Measurements from ENCODE around the gene UNC5CL. TPM values are rescaled to one million over a fixed set of nuclear protein-coding genes. Genes with fewer than 3 reads are reported as not detected.

Gene UNC5CL
- total and polyA plus RNA-seq, 11 donors: 0.21 to 1.1 (median 0.50) TPM

DNA sequence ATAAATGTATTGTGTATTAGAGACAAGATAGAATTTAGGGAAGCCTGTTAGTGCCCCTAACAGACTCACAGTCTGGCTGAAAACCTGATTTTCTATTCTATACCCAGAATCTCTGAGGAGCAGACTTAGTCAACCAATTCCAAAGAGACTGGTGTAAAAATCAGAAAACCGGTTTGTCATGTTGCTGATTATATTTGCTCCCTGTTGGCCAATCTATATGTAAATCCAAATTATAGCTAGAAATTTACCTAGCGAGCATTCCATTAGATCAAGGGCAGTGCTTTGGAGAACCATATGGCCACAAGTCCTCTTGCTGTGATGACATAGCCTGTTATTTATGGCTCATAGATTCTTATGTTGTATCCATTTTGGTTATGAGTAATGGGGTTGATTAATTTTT is 38.5 kb upstream of the UNC5CL start:
- no peak overlapping the region for H3K27ac ChIP-seq
- 89 to 94% (median 93%) methylated on average over 2 of the region's 2 CpGs for WGBS, 4 donors
- H3K9me3 ChIP-seq: no peaks in the 10 kb centered on the region
- no peak overlapping the region for H3K4me3 ChIP-seq
- no peak for DNase-seq
- H3K36me3 ChIP-seq: peaks cover 0 to 42% (median 37%) of the 10 kb centered on the region in 9 donors
- no peak for TF ChIP-seq CTCF (IDR thresholded peaks at IDR 0.05)
- no peak for TF ChIP-seq POLR2A (IDR thresholded peaks at IDR 0.05)
- intact Hi-C loops (cut with DNase I): no loop called here
- no peak for ATAC-seq
- H3K27me3 ChIP-seq: no peaks in the 10 kb centered on the region
- H3K4me1 ChIP-seq: peaks cover 0 to 45% (median 28%) of the 10 kb centered on the region in 12 donors

DNA sequence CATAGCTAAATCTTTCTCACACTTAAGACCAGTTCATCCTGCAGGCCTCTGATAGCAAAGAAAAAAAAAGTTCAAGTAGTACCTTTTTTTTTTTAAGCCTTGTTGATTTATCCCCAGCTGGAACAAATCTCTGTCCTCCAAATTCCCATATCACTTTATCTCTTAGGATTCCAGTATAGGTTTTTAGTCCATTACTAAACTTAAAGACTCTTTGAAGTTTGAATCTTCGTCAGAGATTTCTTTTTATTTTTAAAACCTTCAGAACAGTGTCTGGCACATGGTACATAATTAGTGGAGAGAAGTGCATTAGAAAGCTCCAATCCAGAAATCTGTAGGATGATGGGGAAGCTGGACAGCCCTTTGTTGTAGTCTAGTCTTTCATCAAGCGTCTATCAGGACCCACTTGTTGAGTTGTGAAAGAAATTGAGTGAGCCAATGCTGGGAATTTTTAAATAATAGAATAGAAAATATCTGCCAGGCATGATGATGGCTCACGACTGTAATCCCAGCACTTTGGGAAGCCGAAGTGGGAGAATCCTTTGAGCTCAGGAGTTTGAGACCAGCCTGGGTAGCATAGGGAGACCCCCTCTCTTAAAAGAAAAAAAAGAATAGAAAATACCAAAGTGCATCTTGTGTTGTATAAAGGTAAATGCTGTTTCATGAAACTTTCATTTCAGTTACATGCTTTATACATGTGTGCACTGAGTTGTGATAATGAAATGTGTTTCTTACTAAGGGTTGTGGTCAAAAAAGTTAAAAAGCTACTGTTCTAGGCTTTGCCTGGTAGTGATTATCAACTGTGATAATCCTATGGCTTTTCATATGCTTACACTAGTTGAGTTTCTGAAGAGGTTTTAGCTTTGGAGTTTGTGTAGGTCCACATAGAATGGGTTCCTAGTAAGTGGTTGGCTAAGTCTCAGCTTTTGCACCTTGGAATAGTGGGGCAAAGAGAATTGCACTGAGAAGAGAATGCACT is 36.9 kb upstream of the UNC5CL start:
- no peaks in the 10 kb centered on the region for H3K9me3 ChIP-seq
- ATAC-seq (no peak), DNase-seq (no peak)
- H3K4me3 ChIP-seq: no peak overlapping the region
- TF ChIP-seq POLR2A (IDR thresholded peaks at IDR 0.05): no peak
- no peak for TF ChIP-seq CTCF (IDR thresholded peaks at IDR 0.05)
- 54 to 64% (median 57%) methylated on average over 4 of the region's 4 CpGs for WGBS, 4 donors
- intact Hi-C loops (cut with DNase I): no loop called here
- H3K4me1 ChIP-seq: peaks cover 0 to 48% (median 32%) of the 10 kb centered on the region in 12 donors
- H3K27ac ChIP-seq: peak overlapping the region in 9 of 12 donors; percentile 12 to 100 (median 99)
- no peaks in the 10 kb centered on the region for H3K27me3 ChIP-seq
- H3K36me3 ChIP-seq: peaks cover 0 to 26% (median 22%) of the 10 kb centered on the region in 9 donors

GRCh38 chr6:41074692-41075436 is 35.8 kb upstream of the UNC5CL start:
- intact Hi-C loops (cut with DNase I): loop anchor here in 1 of 10 donors (5.0 kb wide), 1 partner anchor 173 kb away; no protein-coding TSS in a partner anchor
- no peaks in the 10 kb centered on the region for H3K27me3 ChIP-seq
- H3K9me3 ChIP-seq: no peaks in the 10 kb centered on the region
- no peak for TF ChIP-seq POLR2A (IDR thresholded peaks at IDR 0.05)
- DNase-seq (no peak), ATAC-seq (no peak)
- H3K4me3 ChIP-seq: peak overlapping the region in 9 of 12 donors; percentile 76 to 95 (median 92)
- WGBS, 4 donors: 47 to 54% (median 51%) methylated on average over 11 of the region's 11 CpGs
- H3K36me3 ChIP-seq: peaks cover 0 to 23% (median 15%) of the 10 kb centered on the region in 9 donors
- H3K4me1 ChIP-seq: peaks cover 0 to 48% (median 39%) of the 10 kb centered on the region in 12 donors
- peak overlapping the region; percentile 93 to 100 (median 99) for H3K27ac ChIP-seq

DNA sequence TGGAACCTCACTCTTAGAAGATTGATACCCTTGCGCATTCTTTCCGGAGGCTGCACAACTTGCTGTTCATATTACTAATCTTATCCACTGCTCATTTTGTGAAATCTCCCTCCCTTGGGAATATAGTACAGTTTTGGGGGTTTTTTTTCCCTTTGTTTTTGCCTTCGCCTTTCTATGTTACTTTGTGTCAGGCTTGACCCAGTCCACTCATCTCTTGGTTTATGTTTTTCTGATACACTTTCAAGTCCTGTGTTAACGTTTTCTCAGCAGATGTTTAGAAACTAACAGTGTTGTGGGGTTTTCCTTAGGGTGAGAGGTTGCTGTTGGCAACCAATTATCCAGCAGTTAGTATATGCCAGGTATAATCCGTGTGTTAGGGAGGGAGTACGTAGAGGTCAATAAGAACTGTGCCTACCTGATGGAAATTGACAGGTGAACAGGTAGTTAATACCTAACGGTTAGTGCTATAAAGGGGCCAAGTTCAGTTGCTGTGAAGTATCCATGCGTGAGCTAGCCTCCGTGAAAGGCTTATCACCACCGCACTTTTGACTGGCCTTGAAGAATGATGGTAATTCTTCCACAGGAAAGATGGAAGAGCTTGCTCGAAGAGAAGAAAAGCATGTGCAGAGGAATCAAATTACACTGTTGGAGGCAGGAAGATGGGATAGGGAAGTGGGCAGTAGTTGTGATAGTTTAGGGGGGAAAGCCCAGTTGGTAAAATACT is 35.1 kb upstream of the UNC5CL start:
- H3K27me3 ChIP-seq: no peaks in the 10 kb centered on the region
- DNase-seq (no peak), ATAC-seq (no peak)
- intact Hi-C loops (cut with DNase I): loop anchor here in 1 of 10 donors (5.0 kb wide), 1 partner anchor 172 kb away; no protein-coding TSS in a partner anchor
- WGBS, 4 donors: 5 to 9% (median 8%) methylated on average over 11 of the region's 11 CpGs
- no peaks in the 10 kb centered on the region for H3K9me3 ChIP-seq
- TF ChIP-seq CTCF (IDR thresholded peaks at IDR 0.05) (no peak), POLR2A (IDR thresholded peaks at IDR 0.05) (no peak)
- H3K36me3 ChIP-seq: peaks cover 0 to 23% (median 11%) of the 10 kb centered on the region in 9 donors
- H3K4me3 ChIP-seq: peak overlapping the region; percentile 76 to 95 (median 90)
- peak overlapping the region; percentile 93 to 100 (median 99) for H3K27ac ChIP-seq
- H3K4me1 ChIP-seq: peaks cover 0 to 48% (median 38%) of the 10 kb centered on the region in 12 donors

Measured in heart left ventricle (tissue), 16 donors.